T-helper 1 cell (primary cell): ENCODE measurements around the gene CSPG4.
"Not testable (repeated sequence)": the region's sequence is repeated elsewhere in the genome, so short reads cannot be mapped to it uniquely, and the experiment has no call there.

Experiments used
- DNase-seq, 5 donors: peaks; one replicate each; pipeline ENCODE4 v3.0.0-alpha.2; 2012 to 2020

CSPG4 gene

DNA sequence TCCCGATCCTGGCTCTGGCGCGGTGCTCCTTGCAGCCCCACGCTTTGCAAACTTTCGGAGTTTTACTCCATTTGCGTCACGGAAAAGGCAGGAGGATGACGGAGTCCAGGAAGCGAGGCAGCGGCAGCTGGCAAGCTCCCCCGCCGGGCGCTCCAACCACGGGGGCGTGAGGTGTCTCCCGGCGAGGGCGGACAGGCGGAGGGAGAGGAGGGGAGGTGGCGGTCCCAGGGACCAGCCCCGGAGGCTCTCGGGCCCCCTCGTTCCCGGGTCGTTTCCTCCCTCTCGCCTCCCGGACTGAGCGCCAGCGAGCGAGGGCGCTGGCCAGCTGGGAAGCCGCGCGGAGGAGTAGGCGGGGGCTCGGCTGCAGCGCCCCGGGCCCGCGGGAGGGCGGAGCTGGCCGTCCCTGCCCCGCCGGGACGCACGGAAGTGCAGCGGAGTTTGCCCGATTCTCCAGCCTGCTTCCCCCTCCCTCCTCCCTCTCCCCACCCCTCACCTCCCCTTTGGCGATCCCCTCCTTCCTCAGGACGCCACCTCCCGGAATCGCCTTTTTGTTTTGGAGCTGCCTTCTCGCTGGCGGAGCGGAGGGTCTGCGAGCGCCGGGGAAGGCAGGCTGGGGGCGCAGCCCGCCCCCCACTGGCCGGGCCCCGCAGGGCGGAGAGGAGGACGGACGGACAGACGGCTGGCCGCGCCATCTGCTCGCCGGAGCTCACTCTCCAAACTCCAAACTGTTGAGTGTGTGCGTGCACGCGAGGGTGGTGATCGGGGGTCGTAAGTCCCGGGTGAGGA, 65.1 kb downstream of the CSPG4 start, which contains the start of gene SNX33:
Gene SNX33, plus strand, starts transcription at position 543 of the 786 bp plus-strand sequence. CDS start 1,191 bp downstream, outside the sequence.
- peak; percentile 27 to 48 (median 35) for DNase-seq

DNA sequence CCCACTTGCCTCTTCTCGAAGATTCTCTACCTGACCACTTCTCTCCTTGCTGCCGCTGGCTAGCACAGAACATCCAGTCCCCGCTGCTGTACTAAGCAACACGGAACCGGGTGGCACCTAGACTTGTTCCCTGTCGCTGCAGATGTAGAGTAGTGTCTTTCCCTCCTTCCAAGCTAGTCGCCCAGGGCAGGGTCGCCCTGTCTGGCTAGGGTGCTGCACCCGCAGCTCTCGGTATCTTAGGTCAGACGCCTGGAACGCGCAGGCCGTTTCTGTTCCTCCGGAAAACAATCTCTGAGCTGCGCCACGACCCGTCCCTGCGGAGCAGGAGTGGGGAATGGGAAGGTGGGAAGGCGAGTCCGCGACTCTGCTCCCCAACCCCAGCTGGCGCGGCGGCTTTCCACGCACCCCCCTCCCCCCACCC, 65.7 kb downstream of the CSPG4 start:
- no peak for DNase-seq

DNA sequence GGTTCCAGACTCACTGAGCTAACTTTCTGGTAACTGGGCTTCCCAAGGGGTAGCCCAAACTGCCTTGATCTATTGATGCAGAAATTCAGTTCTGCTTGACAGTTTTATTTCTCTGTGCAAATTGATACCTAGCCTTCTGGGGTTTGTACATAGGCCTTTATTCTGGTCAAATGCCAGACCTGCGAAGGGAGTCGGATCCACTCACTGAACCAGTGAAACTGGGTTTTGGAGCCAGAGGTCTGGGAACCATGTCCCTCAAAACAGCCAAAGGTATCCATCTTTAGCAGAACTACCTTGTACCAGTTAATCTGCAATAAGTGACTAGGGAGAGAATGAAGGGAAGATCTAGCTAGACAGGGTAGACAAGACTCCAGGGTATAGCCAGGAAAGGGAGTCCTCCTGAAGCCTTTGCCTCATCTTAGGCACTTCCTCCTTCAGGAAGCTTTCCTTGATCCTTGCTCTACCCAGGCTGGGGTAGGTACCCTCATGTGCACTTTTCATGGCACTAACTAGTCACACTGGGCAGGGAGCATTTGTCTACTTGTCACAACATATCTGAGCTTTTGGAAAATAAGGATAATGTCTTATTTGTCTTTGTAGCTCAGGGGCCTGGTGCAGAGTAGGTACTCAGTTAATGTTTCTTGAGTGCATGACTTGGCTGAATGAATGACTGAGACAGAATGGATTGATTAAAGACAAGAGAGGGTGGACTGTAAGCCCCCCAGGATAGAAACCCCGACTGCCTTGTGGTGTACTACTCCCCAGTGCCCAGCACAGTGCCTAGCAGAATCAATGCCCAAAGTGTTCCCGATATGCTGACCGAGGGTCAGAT, 66.3 kb downstream of the CSPG4 start:
- no peak for DNase-seq

DNA sequence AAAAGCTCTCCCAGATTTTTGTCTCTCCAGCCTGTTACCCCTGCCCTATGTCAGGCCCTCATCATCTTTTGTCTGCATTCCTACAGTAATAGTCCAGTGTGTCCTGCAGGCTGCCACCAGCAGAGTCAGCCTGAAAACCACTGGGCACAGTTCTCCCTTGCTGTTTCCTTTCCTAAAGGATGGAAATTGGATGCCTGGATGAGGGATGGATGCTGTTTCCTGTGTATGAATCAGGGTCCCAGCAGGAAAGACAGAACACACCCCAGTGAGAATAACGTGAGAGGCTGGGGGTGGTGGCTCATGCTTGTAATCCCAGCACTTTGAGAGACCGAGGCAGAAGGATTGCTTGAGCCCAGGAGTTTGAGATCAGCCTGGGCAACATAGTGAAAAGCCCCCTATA, 68.3 kb downstream of the CSPG4 start:
- no peak for DNase-seq

DNA sequence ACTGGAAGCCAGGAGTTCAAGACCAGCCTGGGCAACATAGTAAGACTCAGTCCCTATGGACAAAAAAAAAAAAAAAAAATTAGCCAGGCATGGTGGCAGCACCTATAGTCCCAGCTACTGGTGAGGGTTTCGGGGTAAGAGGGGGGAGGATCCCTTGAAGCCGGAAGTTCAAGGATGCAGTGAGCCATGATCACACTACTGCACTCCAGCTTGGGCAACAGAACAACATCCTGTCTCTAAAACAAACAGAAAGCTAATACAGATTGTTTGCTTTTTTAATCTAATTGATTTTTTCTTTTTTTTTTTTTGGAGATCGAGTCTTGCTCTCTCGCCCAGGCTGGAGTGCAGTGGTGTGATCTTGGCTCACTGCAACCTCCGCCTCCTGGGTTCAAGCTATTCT, 71.0 kb downstream of the CSPG4 start:
- no peak for DNase-seq

DNA sequence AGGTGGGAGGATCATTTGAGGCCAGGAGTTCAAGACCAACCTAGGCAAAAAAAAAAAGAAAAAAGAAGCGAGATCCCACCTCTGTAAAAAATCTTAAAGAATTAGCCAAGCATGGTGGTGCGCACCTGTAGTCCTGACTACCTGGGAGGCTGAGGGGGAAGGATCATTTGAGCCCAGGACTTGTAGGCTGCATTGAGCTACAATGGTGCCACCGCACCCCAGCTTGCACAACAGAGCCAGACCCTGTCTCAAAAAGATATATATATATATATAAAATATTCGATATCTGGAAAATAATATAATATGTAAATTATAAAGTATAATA, 71.5 kb downstream of the CSPG4 start:
- DNase-seq: no peak

DNA sequence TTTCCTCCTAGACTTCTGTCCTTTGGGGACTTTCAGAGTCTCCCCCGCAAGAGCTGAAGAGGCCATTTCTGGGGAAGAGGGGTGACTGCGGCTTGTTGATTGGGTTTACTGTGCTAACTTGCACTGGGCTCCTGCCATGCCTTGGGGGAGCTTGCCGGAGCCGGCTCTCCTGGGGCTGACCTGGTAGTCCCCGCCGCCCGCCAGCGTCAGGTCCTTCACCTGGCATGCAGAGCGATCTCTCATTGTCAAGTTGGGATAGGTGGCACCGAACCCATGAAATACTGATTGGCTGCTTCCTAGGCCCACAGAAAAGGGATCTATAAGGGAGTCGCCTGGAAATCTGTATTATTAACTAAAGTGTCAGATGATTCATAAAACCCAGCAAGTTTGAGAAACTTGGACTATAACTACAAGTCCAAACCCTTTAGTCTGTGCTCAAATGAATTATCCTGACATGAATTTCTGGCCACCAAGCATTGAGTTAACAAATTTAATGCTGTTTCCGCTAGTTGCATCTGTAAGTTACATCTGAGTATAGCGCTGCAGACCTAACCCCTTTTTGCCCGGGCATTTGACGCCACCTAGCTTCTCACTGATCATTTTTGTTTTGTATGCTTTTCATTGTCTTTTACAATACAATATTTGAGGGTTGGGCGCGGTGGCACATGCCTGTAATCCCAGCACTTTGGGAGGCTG, 72.0 kb downstream of the CSPG4 start:
- peak in 4 of 5 donors; percentile 30 to 78 (median 46) for DNase-seq

DNA sequence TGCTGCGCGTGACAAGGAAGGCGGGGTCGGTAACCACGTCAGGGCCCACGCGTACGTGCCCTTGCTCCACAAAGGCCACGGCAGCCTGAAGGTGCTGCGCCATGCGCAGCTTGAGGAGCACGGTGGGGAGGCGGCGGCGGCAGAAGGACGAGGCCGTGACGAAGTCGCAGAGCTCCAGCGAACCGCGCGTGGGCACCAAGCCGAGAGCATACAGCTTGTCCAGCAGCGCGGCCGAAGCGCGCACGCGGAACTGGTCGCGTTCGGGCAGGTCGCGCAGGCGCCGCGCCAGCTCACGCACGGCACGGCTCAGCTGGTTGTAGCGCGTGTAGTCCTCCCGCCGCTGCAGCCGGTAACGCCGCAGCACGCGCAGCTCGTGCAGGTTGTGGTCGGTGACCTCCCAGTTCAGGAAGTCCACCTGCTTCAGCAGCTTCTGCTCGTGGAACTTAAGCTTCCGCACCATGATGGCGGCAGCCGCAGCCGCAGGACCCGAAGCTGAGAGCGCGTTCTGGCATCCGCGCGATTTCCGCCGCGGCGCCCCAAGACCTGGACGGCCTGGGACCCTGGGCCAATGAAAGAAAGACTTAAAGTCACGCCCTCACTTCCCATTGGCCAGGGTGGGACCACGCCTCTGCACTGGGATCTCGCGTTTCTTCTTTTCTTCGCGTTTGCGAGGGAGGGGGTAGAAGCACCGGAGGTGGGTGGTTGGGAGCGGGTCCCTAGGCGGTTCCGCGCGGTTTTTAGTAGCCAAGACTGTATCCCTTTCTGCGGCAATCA, 72.8 kb downstream of the CSPG4 start, which contains the start of gene IMP3:
Gene IMP3, minus strand, starts transcription at position 516 of the 774 bp plus-strand sequence. Its CDS starts 56 bp downstream, at position 460.
- peak; percentile 83 to 97 (median 90) for DNase-seq

DNA sequence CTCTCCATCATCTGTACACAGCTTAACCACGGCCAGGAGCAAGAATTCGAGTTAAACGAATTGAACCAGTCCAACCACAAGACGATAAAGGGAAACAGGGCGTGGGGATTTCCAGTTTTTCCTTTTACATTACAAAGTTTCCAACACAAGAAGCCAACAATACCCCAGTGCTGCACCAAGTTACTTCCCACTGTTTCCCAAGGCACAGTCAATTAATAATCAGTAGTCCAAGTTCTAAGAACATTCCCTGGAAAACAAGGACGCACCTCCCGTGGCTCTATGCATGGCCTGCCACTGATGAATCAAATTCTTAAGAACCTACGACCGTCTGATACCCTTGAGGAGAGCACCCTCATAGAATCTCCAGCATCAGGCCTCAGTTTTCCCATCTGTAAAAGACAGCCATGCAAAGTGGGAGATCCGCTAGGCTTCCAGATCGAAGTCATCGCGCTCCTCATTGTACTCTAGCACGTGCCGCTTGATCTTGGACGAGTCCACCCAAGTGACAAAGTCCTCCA, 73.4 kb downstream of the CSPG4 start:
- no peak for DNase-seq

DNA sequence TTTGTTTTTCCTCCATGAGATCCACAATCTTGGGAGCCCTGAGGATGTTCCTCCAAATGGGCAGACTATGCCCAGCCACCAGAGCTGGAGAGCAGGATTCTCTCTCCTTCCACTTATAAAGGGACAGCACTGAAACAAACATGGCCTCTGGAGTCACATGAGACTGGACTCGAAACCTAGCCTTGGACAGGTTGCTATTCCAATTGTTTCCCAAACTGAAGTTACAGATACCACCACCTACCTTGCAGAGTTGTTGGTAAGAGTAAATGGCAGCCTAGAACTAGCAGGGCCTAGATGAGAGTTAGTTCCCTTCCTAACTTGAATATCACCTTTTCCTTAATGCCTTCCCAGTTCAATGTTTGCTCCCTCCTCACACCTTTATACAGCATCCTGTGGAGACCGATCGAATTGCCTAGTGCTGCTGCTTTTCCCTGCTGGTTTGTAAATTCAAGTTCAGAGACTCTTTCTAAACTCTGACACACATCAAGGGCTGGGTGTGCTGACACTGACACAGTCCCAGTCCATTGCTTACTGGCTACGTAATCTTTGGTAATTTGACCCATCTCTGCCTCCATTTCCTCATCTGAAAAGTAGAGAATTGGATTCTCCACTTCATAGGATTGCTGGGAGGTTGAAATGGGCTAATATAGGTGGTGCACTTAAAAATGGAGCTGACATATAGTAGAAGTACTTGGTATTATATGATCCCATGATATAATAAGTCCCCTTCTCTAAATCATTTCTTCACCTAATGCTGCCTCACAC, 75.2 kb downstream of the CSPG4 start:
- DNase-seq: no peak

DNA sequence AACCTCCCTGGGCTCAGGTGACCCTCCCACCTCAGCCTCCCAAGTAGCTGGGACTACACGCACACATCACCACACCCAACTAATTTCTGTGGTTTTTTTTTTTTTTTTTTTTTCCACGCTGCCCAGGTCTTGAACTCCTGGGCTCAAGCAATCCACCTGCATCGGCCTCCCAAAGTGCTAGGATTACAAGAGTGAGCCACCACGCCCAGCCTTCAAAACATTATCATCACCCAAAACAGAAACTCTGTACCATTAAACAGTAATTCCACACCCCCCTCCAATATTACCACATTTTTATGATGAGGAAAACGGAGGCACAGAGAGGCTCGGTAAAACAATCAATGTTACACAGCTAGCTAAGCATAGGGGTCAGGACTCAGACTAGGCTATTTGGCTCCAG, 76.6 kb downstream of the CSPG4 start:
- no peak for DNase-seq

DNA sequence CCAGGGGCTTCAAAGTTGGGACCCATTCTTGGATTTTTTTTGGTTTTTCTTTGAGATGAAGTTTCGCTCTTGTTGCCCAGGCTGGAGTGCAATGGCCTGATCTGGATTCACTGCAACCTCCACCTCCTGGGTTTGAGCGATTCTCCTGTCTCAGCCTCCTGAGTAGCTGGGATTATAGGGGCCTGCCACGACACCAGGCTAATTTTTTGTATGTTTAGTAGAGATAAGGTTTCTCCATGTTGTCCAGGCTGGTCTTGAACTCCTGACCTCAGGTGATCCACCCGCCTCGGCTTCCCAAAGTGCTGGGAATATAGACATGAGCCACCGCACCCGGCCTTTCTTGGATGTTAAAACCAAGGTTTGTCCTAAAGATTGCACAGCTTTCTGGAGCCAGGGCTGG, 78.7 kb downstream of the CSPG4 start:
- DNase-seq: not testable (repeated sequence)

DNA sequence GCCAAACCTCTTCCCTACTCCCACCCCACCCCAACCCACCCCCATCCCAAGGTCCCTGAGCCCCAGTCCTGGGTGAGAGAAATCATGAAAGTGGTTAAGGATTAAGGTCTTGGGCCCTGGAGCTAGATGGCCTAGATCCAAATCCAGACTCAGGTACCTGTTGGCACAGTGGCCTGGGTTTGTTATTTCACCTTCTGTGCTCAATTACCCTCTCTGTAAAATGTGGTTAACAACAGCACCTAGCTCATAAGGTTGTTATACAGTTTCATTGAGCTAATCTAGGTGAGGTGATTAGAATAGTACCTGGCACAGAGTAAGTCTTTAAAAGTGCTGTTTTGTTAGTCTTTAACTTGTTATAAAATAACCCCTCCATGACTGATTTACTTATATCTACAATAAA, 80.7 kb downstream of the CSPG4 start:
- DNase-seq: no peak

DNA sequence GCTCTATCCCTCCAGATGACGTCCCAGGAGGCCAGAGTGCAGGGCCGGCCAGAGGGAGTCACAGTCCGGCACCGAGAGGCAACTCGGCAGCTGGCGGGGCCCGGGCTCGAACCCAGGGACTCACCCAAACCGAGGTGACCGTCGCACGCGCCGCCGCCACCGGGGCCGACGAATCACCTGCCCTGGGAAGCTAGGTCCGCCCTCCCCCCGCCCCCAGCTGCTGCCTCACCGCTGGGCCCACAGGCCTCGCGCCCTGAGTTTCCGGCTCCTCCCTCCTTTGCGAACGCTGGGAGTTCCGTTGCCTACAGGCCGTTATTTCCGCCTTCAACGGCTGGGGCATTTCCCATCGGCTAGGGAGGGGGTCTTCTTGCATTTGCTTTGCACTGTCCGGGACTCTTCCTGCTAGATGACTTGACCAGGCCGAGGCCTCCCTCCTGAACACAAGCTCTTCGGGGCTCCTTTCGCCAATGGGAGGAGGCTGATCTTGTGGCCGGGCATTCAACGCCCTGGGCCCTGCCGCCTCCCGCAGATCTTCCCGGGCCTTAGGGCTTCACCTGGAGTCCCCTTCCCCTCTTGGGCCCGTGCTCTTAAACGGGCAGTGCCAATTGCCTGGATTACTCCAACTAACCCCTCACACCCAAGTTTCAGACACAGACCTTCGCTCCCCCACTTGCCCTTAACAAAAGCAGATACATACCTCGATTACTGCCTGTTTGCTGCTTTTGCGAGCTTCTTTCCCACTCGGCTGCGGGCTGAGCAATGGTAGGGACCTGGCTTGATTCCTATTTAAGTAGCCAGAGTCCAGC, 86.9 kb downstream of the CSPG4 start, which contains the start of gene SNUPN:
Gene SNUPN, minus strand, starts transcription at position 184 of the 806 bp plus-strand sequence. CDS start 4,674 bp downstream, outside the sequence.
- peak; percentile 81 to 97 (median 86) for DNase-seq
